ENCODE measurements around the gene CD244.

DNA sequence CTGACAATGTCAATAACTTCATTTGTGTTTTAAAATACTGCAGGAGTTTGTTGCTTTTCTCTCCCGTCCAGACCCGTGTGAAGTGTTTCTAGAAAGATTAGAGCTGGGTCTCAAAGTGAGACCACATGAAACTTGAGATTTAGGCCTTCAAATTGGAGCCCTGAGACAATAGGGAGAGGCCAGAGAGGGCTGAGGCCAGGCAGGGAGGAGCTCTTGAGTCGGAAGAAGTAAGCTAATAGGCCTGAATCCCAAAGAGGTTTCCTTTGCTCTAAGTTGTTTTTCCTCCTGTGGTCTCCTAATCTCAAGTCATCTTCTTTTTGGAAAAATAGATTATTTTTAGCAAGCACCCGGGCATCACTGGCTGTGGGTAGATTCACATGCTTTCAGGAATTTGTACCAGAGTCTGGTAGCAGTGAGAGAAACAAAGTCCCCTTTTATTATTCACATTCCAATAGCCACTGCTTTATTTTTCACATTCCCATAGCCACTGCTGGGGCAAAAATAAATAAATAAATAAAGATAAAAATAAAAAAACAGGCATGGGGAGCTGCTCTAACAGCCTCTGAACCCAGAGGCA is 25.6 kb downstream of the CD244 start:
- TF ChIP-seq, protein P1, sequence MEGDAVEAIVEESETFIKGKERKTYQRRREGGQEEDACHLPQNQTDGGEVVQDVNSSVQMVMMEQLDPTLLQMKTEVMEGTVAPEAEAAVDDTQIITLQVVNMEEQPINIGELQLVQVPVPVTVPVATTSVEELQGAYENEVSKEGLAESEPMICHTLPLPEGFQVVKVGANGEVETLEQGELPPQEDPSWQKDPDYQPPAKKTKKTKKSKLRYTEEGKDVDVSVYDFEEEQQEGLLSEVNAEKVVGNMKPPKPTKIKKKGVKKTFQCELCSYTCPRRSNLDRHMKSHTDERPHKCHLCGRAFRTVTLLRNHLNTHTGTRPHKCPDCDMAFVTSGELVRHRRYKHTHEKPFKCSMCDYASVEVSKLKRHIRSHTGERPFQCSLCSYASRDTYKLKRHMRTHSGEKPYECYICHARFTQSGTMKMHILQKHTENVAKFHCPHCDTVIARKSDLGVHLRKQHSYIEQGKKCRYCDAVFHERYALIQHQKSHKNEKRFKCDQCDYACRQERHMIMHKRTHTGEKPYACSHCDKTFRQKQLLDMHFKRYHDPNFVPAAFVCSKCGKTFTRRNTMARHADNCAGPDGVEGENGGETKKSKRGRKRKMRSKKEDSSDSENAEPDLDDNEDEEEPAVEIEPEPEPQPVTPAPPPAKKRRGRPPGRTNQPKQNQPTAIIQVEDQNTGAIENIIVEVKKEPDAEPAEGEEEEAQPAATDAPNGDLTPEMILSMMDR (IDR thresholded peaks at IDR 0.05): no peak
- TF ChIP-seq, protein P2, sequence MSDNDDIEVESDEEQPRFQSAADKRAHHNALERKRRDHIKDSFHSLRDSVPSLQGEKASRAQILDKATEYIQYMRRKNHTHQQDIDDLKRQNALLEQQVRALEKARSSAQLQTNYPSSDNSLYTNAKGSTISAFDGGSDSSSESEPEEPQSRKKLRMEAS (IDR thresholded peaks at IDR 0.05): no peak
- no peak for TF ChIP-seq EP300 (IDR thresholded peaks at IDR 0.05)
